Right atrium auricular region (tissue), 2 donors: ENCODE results near the gene STAU1. TPM values are rescaled to one million over a fixed set of nuclear protein-coding genes. Genes with fewer than 3 reads are reported as not detected.
A peak's percentile ranks its signal among the peaks of the same experiment; 100 is the strongest.

Experiments used
- DNase-seq: peaks from one replicate; pipeline ENCODE4 v3.0.0-alpha.2; 2019; ENCODE audit warnings: low spot score
- H3K27ac ChIP-seq, 2 donors: fragments of 200-600 bp; sonication (generic); 1 replicate in 1 of 2; 2 replicates in 1 of 2; pipeline ENCODE4 v1.5.1; 2016 to 2019
- H3K27me3 ChIP-seq, 2 donors: fragments of 200-600 bp; sonication (generic); one replicate each; pipeline versions ENCODE4 v1.5.1 to v1.6.0; 2017 to 2019
- H3K36me3 ChIP-seq: fragments of 200-600 bp; sonication (generic); one replicate; pipeline ENCODE4 v1.5.1; 2016
- H3K4me1 ChIP-seq, 2 donors: fragments of 200-600 bp; sonication (generic); one replicate each; pipeline versions ENCODE4 v1.5.1 to v1.6.0; 2017 to 2019
- H3K4me3 ChIP-seq, 2 donors: fragments of 200-600 bp; sonication (generic); 1 replicate in 1 of 2; 2 replicates in 1 of 2; pipeline ENCODE4 v1.5.1; 2017 to 2019; ENCODE audit warnings: mild to moderate bottlenecking in 1 of 2, moderate library complexity in 1 of 2
- H3K9me3 ChIP-seq, 2 donors: fragments of 200-600 bp; sonication (generic); one replicate each; pipeline ENCODE4 v1.5.1; 2019
- total RNA-seq, 2 donors: library from RNA; depleted of rRNA; stranded (reverse); fragments of >200 nt; gene quantifications; one replicate each; pipeline ENCODE4 v1.1.0, GENCODE V29; 2016
- TF ChIP-seq, protein P1 (sequence below), 2 donors: fragments of 200-600 bp; sonication (generic); IDR thresholded peaks; one replicate each; pipeline ENCODE4 v1.5.1; 2019; ENCODE audit warnings: antibody characterized with exemption in 2 of 2

The STAU1 gene
- total RNA-seq, 2 donors from 2014 or later = 62.9 to 77.0 TPM

DNA sequence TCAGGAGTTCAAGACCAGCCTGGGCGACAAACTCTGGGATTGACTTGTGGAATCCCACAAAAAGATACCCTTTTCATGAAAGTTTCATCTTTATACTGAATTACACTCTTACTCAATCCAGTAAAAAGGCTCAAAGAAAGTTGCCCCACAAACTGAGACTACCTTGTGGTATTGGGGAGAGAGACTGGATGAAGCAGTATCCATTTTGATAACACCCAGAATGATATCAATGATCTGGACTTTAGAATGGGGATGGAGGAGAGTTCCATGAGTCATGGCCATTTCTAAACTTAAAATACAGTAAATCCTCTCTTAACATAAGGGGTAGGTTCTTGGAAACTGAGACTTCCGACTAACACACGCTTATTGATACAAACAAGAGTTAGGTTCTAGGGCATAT lies 4.7 kb downstream of the STAU1 start:
- H3K4me1 ChIP-seq = peaks cover 0 to 55% of the 10 kb centered on the region in 2 donors

GRCh38 chr20:49181265-49181877 lies 6.8 kb downstream of the STAU1 start:
- TF ChIP-seq, protein P1, sequence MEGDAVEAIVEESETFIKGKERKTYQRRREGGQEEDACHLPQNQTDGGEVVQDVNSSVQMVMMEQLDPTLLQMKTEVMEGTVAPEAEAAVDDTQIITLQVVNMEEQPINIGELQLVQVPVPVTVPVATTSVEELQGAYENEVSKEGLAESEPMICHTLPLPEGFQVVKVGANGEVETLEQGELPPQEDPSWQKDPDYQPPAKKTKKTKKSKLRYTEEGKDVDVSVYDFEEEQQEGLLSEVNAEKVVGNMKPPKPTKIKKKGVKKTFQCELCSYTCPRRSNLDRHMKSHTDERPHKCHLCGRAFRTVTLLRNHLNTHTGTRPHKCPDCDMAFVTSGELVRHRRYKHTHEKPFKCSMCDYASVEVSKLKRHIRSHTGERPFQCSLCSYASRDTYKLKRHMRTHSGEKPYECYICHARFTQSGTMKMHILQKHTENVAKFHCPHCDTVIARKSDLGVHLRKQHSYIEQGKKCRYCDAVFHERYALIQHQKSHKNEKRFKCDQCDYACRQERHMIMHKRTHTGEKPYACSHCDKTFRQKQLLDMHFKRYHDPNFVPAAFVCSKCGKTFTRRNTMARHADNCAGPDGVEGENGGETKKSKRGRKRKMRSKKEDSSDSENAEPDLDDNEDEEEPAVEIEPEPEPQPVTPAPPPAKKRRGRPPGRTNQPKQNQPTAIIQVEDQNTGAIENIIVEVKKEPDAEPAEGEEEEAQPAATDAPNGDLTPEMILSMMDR (IDR thresholded peaks at IDR 0.05) = no peak
- H3K4me1 ChIP-seq = peaks cover 0 to 51% of the 10 kb centered on the region in 2 donors
- H3K4me3 ChIP-seq = no peak overlapping the region
- H3K9me3 ChIP-seq = no peaks in the 10 kb centered on the region
- H3K27me3 ChIP-seq = no peaks in the 10 kb centered on the region
- no peak for DNase-seq
- no peak overlapping the region for H3K27ac ChIP-seq
- peaks cover 5% of the 10 kb centered on the region for H3K36me3 ChIP-seq

More for the DNA sequence above, 4.7 kb downstream of the STAU1 start:
- no peaks in the 10 kb centered on the region for H3K9me3 ChIP-seq
- no peaks in the 10 kb centered on the region for H3K36me3 ChIP-seq
- no peak overlapping the region for H3K27ac ChIP-seq
- no peaks in the 10 kb centered on the region for H3K27me3 ChIP-seq
- no peak overlapping the region for H3K4me3 ChIP-seq
- no peak for DNase-seq
- TF ChIP-seq, protein P1 (IDR thresholded peaks at IDR 0.05) = no peak

DNA sequence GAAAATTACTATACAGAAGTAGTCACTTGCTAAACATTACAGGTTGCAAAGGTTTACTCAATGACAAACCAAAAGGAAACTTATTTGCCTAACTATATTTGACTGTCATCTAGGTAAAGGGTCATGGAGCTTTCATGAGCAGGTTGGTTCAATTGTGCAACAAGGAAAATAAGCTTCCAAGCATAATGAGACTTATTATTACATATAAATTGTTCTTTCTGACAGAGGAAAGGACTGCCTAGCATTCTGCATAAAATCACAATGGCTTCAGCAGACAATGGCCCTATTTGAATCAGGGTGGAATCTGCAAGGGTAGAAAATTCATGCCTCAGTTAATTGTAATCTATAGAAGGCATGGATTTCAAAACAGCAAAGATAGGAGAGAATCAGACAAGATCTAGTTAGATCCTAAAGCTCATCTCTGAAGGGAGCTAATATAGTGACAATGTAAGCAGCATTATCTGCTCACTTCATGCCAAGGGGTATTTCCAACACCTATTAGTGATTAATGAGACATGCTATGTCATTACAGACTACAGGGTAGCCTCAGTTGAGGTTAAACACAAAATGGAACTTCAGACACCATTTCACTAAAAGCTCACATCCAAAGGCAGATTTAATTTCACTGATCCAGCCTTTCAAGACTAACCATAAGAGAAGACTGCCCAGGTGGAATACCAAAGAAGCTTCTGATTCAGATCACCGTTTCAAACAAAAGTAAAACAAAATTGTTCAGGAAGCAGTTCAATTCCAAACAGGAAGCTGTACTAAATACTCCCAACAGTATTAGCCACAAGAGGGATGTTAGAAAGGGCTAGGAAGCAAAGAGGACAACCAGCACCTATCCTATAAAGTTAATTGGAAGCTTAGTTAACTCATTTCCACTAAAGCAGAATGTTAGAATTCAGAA lies 8.5 kb downstream of the STAU1 start:
- Histone ChIP-seq H3K27ac (peak overlapping the region in 1 of 2 donors; percentile 3), H3K4me1 (peaks cover 0 to 38% of the 10 kb centered on the region in 2 donors)

DNA sequence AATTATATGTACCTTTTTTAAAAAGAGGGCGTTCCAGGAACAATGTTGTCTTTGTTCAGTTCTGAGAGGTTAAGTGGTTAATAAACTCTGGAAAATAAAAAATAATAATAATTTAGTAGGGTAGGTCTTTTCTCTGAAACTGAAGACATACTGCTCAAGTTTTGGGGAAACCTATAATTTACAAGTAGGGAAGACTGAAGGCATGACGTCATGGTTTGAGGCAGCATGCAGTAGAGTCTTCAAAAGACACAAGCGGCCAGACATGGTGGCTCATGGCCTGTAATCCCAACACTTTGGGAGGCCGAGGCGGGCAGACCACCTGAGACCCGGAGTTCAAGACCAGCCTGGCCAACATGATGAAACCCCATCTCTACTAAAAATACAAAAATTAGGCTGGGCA lies 14.0 kb downstream of the STAU1 start:
- no peak overlapping the region for H3K27ac ChIP-seq

More for the DNA sequence above, 8.5 kb downstream of the STAU1 start:
- Histone ChIP-seq H3K27me3 (no peaks in the 10 kb centered on the region), H3K4me3 (no peak overlapping the region), H3K36me3 (peaks cover 5% of the 10 kb centered on the region), H3K9me3 (no peaks in the 10 kb centered on the region)
- TF ChIP-seq, protein P1 (IDR thresholded peaks at IDR 0.05) = no peak
- no peak for DNase-seq

DNA sequence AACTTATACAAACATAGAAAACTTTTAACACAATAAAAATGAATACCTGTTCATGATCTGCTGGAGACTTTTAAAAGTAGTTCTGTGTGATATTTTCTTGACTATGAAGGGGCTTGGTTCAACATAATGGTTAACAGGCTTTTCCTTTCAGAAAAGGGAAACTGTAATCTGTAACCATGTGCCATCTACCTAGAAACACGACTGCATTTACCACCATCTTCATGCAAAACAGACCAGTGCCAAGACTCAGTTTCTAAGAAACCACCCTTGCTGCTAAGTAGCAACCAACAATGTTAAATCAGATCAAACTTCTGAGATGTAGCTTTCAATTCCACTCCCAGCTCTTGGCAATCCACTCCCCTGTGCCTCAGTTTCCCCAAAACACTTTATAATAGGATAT lies 15.7 kb downstream of the STAU1 start:
- DNase-seq = no peak
- peaks cover 6% of the 10 kb centered on the region for H3K36me3 ChIP-seq
- H3K9me3 ChIP-seq = no peaks in the 10 kb centered on the region
- H3K4me3 ChIP-seq = no peak overlapping the region
- H3K4me1 ChIP-seq = peaks cover 0 to 22% of the 10 kb centered on the region in 2 donors
- TF ChIP-seq, protein P1 (IDR thresholded peaks at IDR 0.05) = no peak
- no peaks in the 10 kb centered on the region for H3K27me3 ChIP-seq
- no peak overlapping the region for H3K27ac ChIP-seq

More for the DNA sequence above, 14.0 kb downstream of the STAU1 start:
- no peaks in the 10 kb centered on the region for H3K27me3 ChIP-seq
- peaks cover 11% of the 10 kb centered on the region for H3K36me3 ChIP-seq
- TF ChIP-seq, protein P1 (IDR thresholded peaks at IDR 0.05) = no peak
- no peaks in the 10 kb centered on the region for H3K9me3 ChIP-seq
- DNase-seq = no peak
- H3K4me1 ChIP-seq = peaks cover 0 to 7% of the 10 kb centered on the region in 2 donors
- H3K4me3 ChIP-seq = no peak overlapping the region
